ENCODE data around the gene NATD1.
A peak's percentile ranks its signal among the peaks of the same experiment; 100 is the strongest.
"Not testable (repeated sequence)": the region's sequence is repeated elsewhere in the genome, so short reads cannot be mapped to it uniquely, and the experiment has no call there.

The NATD1 gene

DNA sequence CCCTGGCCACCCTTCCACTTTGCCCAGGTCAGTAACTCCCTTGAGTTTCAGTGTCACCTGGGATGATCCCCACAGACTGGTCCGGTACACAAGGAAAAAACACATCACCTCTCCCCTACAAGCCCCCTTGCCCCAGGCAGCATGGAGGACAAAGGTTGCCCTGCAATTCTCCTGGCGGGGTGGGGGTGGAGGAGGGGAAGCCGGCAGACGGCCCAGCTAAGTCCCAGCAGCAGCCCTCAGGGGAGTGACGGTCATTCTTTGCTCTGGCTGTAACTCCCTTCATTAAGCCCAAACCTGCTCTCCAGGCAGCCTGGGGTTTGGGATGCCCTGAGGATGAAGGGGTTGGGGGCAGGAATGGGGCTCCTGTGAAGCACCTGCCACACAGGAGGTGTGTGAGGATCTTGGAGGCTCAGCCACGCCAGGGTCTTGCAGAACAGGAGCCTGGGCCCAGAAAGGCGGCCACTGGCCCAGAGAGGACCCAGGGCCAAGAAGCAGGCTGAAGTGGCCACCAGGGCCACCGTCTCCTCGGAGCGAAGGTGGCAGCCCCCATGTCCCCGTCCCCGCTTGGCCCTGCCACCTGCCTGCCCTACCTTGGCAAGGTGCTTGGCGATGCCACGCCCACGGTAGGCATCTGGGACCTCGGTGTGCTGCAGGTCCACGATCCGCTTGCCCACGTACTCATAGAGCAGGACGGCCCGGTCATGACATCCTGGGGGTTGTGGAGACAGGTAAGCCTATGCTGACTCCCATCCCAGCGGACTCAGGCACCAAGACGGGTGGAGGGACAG is 9.5 kb downstream of the NATD1 start:
- DNase-seq: no peak

DNA sequence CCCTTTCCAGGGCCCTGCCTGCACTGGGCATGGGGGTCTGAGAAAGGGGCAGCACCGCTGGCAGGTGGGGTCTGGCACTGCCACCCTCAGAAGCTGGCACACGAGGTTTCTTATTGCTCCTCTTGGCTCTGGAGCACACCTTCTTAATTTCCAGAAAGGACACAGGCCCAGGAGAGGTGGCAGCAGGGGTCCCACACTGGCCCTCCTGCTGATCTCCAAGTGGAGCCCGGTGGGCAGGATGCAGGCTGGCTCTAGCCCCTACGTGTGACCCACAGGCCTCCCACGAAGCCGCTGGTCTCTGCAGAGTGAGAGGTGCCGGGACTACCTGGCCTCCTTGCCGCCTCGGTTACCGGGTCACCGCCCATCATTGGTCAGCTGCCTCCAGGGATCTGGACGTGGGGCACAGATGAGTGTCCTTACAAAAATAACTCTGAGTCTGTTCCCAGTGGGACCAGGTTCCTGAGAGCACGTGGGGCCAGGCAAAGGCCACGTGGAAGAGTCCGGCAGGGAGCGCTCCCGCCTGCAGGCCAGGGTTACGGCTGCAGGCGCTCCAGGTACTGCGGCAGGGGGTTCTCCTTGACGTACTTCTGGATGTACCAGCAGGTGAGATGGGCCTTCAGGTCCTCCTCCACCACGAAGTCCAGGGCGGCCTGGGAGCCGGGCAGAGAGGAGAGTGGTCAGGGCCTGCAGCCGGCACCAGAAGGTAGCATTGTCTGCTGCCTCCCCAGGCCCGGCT is 10.3 kb downstream of the NATD1 start:
- no peak for DNase-seq

- no peak for DNase-seq
These were observed 11.0 kb downstream of the NATD1 start for GRCh38 chr17:21242026-21242697.

DNA sequence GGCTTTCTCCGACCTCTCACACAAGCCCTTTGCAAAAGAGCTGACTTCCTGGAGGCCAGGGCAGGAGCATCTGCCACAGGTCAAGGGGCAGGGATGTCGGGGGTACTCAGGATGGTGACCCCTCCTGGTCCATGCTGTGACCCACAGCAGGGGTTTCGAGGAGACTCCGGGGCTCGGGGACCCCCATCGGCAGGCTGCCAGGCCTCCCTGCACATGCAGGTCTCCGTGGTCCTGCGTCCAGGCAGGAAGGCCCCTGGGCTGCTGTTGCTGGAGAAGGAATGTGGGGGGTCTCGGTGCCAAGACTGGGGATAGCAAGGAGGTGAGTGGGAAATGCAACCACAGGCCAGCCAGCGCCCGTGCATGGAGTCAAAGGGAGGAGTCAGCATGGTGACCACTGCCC is 11.6 kb downstream of the NATD1 start:
- DNase-seq: no peak

DNA sequence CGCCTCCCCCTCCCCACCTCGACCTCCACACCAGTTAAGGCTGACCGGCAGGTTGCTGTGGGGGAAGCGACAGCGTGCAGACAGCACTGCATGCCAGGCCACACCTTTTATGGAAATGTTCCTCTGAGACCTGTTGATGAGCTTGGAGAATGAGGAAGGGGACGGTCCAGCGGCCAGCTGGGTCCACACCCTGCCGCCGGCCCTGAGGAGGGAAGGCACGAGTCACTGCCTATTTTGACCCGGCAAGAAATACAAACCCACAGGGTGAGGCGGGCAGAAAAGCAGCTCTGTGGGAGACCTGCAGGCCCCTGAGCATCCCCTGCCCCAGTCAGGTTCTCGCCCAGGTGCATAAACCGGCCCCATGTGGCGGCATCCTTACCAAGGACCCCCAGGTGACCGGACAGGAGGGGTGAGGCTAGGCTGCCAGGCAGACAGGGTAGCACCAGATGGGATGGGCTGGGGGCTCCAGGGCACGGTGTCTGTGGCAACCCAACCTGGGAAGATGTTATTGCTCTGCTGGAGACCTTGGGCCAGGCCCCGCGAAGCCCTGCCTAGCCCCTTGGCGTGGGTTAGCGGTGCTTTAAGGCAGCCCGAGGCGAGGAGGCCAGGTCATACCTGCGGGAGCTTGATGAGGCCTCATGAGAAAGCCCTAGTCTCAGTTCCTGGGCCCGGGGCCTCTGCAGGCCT is 12.7 kb downstream of the NATD1 start:
- no peak for DNase-seq

GRCh38 chr17:21239680-21240368 is 13.4 kb downstream of the NATD1 start:
- peak; percentile 19 for DNase-seq

DNA sequence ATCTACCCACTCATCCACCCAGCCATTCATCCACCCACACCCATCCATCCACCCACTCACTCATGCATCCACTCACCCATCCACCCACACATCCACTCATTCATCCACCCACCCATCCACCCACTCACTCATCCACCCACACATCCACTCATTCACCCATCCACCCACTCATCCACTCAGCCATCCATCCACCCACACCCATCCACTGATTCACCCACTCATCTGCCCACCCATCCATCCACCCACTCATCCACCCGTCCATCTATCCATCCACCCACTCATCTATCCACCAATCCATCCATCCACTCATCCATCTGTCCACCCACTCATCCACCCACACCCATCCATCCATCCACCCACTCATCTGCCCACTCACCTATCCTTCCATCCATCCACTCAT is 17.3 kb downstream of the NATD1 start:
- DNase-seq: no peak

GRCh38 chr17:21233581-21234347 is 19.4 kb downstream of the NATD1 start:
- DNase-seq: no peak

- no peak for DNase-seq
These were observed 21.0 kb downstream of the NATD1 start for GRCh38 chr17:21232033-21232749.

DNA sequence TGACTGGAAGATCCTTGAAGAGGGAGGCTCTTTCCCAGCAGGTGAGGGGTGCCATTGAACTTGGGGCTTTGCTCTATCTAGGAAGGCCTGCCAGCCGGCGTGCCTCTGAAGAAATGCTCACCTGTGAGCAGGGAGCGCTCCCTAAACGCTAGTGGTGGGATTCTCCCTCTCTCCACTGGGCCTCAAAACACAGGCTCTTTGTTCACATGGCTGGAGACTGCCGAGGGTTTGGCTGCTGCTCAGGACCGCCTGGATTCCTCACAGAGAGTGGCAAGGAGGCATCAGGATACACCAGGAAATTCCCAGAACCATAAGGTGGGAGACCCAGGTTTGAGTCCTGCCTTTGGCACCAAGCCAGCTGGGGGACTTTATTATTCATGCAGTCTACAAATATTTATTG is 21.7 kb downstream of the NATD1 start:
- DNase-seq: no peak

DNA sequence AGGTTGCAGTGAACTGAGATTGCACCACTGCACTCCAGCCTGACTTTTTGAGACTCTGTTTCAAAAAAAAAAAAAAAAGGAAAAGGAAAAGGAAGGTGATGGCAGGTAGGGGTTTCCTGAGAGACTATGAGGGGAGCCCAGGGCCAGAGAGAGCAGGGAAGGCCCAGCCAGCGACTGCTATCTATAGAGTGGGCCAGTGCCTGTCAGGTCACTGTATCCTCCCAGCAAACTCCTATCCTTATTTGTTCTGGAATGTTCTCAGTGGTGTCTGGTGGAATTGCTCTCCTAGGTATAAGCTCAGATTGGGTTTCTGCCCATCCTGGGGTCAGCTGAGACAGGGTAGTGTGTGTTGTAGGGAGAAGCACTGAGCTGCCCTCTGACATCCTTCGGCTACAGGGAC is 24.4 kb downstream of the NATD1 start:
- no peak for DNase-seq

DNA sequence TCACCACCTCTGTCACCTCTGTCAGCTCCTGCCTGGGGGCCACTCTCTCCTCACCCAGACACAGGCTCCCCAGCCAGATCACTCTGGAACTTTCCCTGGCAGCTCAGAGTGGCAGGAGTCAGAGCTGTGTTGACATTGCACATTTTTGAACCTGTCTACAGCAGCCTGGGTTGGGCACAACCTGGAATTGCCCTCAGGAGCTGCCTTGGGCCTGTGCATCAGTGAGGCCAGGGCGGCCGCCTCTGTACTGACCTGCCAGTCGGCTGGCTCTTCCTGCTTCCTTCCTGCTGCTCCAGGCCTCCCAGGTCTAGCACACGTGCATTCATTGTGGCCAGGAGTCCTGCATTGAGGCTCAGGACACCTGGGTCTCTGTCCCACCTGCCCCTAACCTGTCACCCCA is 25.1 kb downstream of the NATD1 start:
- DNase-seq: no peak

DNA sequence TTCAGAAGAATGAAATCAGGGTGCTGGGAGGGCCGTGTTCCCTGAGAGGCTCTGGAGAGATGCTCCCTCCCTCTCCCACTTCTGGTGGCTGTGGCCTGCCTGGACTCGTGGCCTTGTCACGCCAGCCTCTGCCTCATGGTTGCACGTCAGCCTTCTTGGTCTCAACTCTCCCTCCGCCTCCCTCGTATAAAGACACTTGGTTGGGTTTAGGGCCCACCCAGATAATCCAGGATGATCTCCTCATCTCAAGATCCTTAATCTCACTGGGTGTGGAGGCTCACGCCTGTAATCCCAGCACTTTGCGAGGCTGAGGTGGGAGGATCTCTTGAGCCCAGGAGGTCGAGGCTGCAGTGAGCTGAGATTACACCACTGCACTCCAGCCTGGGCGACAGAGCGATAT is 25.9 kb downstream of the NATD1 start:
- not testable (repeated sequence) for DNase-seq

- DNase-seq: no peak
These were observed 30.1 kb downstream of the NATD1 start for GRCh38 chr17:21223086-21223485.

DNA sequence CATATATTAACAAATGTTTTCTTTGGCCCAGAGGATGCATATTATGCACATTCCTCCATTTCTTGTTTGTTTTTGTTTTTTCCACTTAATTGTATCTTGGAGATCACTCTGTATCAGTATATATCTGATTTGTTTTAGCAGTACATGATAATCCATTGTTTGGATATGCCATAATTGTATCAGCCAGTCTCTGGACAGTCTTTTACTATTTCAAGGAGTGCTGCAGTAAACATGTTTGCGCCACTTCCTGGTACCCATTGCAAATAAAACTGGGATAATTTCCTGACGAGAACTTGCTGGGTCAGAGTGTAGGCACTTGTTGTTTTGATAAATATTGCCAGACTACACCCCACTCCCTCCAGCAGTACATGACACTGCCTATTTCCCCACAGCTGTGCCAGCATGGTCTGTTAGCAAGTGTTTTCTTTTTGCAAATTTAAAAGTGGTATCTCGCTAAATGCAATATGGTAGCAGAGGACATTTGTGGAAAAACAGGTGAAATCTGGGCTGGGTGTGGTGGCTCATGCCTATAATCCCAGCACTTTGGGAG is 34.3 kb downstream of the NATD1 start:
- no peak for DNase-seq

DNA sequence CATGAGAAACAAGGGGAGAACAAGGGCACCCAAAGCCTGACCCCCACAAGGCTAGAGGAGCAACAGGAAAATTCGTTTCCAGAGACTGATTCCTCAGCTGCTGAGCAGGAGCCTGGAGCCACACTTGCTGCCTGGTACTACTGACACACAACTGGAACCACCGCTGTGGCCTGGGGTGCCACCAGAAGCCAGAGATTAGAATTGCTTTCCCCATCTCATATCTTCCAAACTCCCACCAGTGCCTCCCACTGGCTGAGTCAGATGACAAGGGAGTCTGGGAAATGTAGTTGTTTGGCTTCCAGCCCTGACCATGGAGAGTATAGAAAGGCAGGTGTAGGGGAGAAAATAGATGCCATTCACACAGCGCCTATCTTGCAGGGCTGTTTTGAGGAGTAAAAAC is 35.1 kb downstream of the NATD1 start:
- peak; percentile 6 for DNase-seq

DNA sequence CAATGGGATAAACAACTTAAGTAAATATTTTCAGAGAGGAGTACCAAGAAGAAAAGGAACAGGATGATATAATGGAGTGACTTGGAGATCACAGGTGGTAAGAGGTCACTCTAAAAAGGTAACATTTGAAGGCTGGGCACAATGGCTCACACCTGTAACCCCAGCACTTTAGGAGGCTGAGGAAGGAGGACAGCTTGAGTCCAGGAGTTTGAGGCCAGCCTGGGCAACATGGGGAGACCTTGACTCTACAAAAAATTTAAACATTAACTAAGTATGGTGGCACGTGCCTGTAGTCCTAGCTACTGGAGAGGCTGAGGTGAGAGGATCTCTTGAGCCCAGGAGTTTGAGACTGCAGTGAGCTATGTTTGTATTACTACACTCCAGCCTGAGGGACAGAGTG is 35.9 kb downstream of the NATD1 start:
- DNase-seq: no peak

- DNase-seq: no peak
These were observed 37.3 kb downstream of the NATD1 start for GRCh38 chr17:21215935-21216334.

GRCh38 chr17:21214777-21215541 is 38.3 kb downstream of the NATD1 start:
- no peak for DNase-seq

Data from NCI-H69 (cell line).